Chondrocyte (in vitro differentiated cells): ENCODE data around the gene NTPCR. TPM values are rescaled to one million over a fixed set of nuclear protein-coding genes. Genes with fewer than 3 reads are reported as not detected.

Experiments
- DNase-seq: peaks from one replicate; pipeline ENCODE4 v3.0.0; 2021; ENCODE audit warnings: mixed read lengths, low spot score
- H3K27ac Mint-ChIP-seq: one replicate; pipeline ENCODE4 v1.8.0; 2021; ENCODE audit warnings: mild to moderate bottlenecking, moderate library complexity, mixed read lengths; ENCODE audit not compliant: unreplicated experiment
- H3K27me3 Mint-ChIP-seq: 2 replicates; pipeline ENCODE4 v1.8.0; 2021; ENCODE audit warnings: low read depth, mixed read lengths
- H3K36me3 Mint-ChIP-seq: 2 replicates; pipeline ENCODE4 v1.8.0; 2021; ENCODE audit warnings: low read depth, mixed read lengths
- H3K4me1 Mint-ChIP-seq: 2 replicates; pipeline ENCODE4 v1.8.0; 2021; ENCODE audit warnings: low read depth, mild to moderate bottlenecking, mixed read lengths
- H3K4me3 Mint-ChIP-seq: one replicate; pipeline ENCODE4 v1.8.0; 2021; ENCODE audit warnings: mild to moderate bottlenecking, moderate library complexity, mixed read lengths; ENCODE audit not compliant: unreplicated experiment
- H3K9me3 Mint-ChIP-seq: 2 replicates; pipeline ENCODE4 v1.8.0; 2021; ENCODE audit warnings: low read depth, mixed read lengths
- total RNA-seq: library from RNA; stranded (reverse); gene quantifications from 3 replicates; pipeline ENCODE4 v1.2.1, GENCODE V29; 2021
- TF ChIP-seq, protein P1 (sequence below): fragments of 200-600 bp; sonication (generic); IDR thresholded peaks from 2 replicates; pipeline ENCODE4 v1.5.0; 2021; ENCODE audit warnings: antibody characterized with exemption, mild to moderate bottlenecking, moderate library complexity

Gene NTPCR
- total RNA-seq, 1 donor from 2014 or later = 24.8 TPM

DNA sequence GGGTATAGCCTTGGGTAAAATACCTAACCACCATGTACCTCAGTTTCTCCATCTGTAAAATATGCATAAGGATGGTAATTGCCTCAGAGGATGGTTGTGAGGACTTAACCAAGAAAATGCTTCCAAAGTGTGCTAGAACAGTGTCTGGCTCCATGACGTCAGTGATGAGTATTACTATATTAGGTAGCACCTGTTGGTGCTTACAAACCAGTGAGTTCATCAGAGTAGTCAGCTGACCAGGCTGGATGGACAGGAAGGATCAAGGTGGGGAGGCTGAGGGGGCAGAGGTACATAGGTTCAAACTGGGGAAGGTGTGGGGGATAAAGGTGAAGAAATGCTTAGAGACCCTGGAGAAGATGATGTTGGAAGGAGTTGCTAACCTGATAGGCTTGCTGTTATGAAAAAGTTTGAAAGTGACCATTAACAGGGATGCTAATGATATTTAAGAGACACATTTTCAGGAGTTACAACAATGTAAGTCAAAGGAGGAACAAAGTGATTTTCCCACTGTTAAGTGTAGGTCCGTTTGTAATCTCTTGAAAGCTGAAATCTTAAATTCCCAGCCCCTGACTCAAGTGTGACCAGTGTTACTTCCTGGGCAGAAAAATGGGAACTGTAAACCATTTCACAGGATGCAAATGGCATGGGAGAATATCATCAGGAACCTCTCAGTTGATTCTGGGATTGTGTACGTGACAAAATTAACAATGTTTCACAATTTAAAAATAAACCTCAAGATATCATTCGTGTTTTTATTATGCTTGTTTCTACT is 4.4 kb downstream of the NTPCR start:
- H3K27ac Mint-ChIP-seq = peak overlapping the region; percentile 14
- H3K4me1 Mint-ChIP-seq = peaks cover 34% of the 10 kb centered on the region
- H3K27me3 Mint-ChIP-seq = no peaks in the 10 kb centered on the region
- peaks cover 11% of the 10 kb centered on the region for H3K9me3 Mint-ChIP-seq
- TF ChIP-seq, protein P1, sequence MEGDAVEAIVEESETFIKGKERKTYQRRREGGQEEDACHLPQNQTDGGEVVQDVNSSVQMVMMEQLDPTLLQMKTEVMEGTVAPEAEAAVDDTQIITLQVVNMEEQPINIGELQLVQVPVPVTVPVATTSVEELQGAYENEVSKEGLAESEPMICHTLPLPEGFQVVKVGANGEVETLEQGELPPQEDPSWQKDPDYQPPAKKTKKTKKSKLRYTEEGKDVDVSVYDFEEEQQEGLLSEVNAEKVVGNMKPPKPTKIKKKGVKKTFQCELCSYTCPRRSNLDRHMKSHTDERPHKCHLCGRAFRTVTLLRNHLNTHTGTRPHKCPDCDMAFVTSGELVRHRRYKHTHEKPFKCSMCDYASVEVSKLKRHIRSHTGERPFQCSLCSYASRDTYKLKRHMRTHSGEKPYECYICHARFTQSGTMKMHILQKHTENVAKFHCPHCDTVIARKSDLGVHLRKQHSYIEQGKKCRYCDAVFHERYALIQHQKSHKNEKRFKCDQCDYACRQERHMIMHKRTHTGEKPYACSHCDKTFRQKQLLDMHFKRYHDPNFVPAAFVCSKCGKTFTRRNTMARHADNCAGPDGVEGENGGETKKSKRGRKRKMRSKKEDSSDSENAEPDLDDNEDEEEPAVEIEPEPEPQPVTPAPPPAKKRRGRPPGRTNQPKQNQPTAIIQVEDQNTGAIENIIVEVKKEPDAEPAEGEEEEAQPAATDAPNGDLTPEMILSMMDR = no peak
- H3K4me3 Mint-ChIP-seq = no peak overlapping the region
- DNase-seq = no peak
- H3K36me3 Mint-ChIP-seq = peaks cover 19% of the 10 kb centered on the region

DNA sequence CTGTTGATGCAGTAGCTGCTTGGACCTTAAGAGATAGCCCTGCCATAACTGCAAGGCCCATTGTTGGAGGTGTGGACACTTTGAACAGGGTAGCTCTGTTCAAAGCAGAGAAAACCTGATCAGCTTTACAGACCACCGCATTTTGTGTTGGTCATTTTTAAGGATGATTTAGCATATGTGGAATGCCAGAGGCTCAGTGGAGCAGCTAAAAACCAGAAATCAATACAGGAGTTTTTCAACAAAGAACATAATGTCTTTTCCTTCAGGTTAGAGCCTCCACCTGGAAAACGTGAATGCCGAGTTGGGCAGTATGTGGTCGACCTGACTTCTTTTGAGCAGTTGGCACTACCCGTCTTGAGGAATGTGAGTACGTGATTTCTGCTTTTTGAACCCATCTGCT is 5.7 kb downstream of the NTPCR start:
- TF ChIP-seq, protein P1 = no peak
- no peak for DNase-seq
- Mint-ChIP-seq H3K36me3 (peaks cover 20% of the 10 kb centered on the region), H3K4me1 (peaks cover 27% of the 10 kb centered on the region), H3K4me3 (no peak overlapping the region), H3K9me3 (peaks cover 9% of the 10 kb centered on the region), H3K27me3 (no peaks in the 10 kb centered on the region), H3K27ac (no peak overlapping the region)

DNA sequence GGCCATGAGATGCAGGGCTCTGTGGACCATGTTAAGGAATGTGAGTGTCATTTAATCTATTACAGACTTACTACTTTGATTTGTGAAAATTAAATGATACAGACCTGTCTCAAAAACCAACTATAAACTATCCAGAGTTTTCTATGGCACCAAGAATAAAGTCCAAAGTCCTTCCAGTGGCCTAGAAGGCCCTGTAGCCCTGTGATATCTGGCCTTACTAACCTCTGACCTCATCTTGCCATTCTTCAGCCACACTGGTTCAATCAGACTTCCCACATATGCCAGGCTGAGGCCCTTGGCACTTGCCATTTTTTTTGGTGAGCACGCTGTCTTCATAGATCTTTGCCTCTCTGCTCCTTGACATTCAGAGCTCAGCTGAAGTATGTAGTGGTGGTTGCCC is 7.7 kb downstream of the NTPCR start:
- no peak overlapping the region for H3K4me3 Mint-ChIP-seq
- peaks cover 16% of the 10 kb centered on the region for H3K4me1 Mint-ChIP-seq
- peaks cover 20% of the 10 kb centered on the region for H3K36me3 Mint-ChIP-seq
- TF ChIP-seq, protein P1 = no peak
- peaks cover 9% of the 10 kb centered on the region for H3K9me3 Mint-ChIP-seq
- DNase-seq = no peak
- no peak overlapping the region for H3K27ac Mint-ChIP-seq
- no peaks in the 10 kb centered on the region for H3K27me3 Mint-ChIP-seq

DNA sequence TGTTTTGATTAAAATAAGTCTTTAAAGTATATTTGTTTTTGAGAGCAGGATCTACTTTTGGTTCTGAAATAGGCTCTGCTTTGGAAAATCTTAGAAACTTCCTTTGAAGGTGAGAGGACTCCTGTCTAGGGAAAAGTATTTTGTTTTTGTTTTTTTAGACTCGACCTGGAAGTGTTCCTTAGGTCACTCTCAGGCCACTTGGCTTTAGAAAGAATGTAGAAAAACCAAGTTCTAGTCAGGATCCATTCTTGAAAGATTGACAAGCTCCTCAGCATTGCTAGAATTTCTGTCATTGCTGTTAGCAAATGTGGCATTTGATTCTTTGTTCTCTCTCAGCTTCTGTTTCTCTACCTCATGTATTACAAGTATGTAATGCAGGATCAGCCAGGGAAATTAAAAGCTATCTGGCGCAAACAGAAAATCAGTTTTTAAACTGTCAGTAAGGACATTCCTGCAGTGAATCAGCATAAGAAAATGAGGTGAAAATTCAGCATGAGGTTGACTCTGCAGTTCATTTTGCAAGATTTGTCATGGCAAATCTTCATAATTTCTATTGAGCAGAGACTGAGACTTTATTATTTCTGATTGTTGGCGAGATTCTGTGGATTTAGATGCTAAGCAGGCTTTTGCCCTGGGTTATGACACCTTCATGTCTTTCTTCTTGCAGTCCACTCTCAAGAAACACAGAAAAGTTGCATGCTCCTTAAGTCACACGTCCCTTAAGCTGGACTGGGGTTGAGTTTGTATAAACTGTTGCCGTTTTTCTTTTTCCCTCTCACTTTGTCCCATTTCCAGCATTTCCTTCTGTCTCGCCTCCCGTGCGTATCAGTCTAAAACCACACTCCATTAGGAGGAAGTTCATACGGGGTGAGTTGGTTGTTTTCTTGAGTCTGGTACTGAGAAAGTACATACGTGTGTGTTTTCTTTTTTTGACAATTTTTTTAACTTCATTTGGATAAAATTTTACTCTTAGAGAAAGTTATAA is 12.6 kb downstream of the NTPCR start:
- H3K27me3 Mint-ChIP-seq = no peaks in the 10 kb centered on the region
- peaks cover 14% of the 10 kb centered on the region for H3K36me3 Mint-ChIP-seq
- H3K4me3 Mint-ChIP-seq = no peak overlapping the region
- H3K4me1 Mint-ChIP-seq = peaks cover 15% of the 10 kb centered on the region
- H3K27ac Mint-ChIP-seq = peak overlapping the region; percentile 17
- DNase-seq = no peak
- peaks cover 5% of the 10 kb centered on the region for H3K9me3 Mint-ChIP-seq
- TF ChIP-seq, protein P1 = no peak

DNA sequence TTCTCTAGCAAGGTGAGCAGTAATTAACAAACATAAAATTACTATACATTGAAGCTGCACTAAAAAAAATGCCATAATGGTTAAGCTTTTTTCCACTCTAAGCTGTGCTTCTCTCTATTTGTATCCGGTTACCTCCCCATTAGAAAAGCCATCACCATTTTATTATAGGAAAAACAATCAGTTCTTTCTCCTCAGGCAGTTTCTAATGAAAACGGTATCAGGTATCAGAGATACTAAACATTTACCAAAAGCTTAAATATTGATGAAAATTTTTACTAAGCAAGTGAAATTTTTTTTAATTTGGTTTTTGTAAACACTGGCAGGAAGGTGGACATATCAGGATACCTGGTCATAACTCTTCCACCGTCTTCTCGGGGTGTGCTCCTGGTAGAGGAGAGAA is 14.2 kb downstream of the NTPCR start:
- peaks cover 4% of the 10 kb centered on the region for H3K36me3 Mint-ChIP-seq

More for the DNA sequence above, 14.2 kb downstream of the NTPCR start:
- H3K4me1 Mint-ChIP-seq = peaks cover 15% of the 10 kb centered on the region
- H3K27me3 Mint-ChIP-seq = no peaks in the 10 kb centered on the region
- H3K4me3 Mint-ChIP-seq = no peak overlapping the region
- TF ChIP-seq, protein P1 = no peak
- no peak overlapping the region for H3K27ac Mint-ChIP-seq
- H3K9me3 Mint-ChIP-seq = no peaks in the 10 kb centered on the region
- DNase-seq = no peak
